ENCODE data around the gene BRD3OS.
A peak's percentile ranks its signal among the peaks of the same experiment; 100 is the strongest.

BRD3OS gene

GRCh38 chr9:134056483-134057306 lies 31.4 kb downstream of the BRD3OS start:
- Histone ChIP-seq H3K4me1 (ENCODE audit: control insufficient read depth, insufficient read depth, low read depth, low read length) (peaks cover 66% of the 10 kb centered on the region), H2BK15ac (ENCODE audit: low read depth, poor library complexity, severe bottlenecking) (no peak overlapping the region), H3K9me3 (ENCODE audit: control insufficient read depth, low read length) (no peaks in the 10 kb centered on the region), H2BK120ac (ENCODE audit: low read depth, low read length) (no peak overlapping the region), H3K27me3 (ENCODE audit: control insufficient read depth in 1 of 2, insufficient read depth in 1 of 2, low read length in 2 of 2) (no peaks in the 10 kb centered on the region), H3K23ac (ENCODE audit: low read length in 2 of 2) (no peak overlapping the region), H2AFZ (ENCODE audit: low read depth, low read length) (no peak overlapping the region), H2BK12ac (ENCODE audit: low read length in 2 of 2) (no peak overlapping the region), H3K4me3 (ENCODE audit: insufficient read depth in 1 of 2, low read depth in 1 of 2, low read length in 2 of 2) (peak overlapping the region in 1 of 2 experiments; percentile 55), H3K4ac (ENCODE audit: low read depth in 1 of 2, low read length in 2 of 2) (no peak overlapping the region), H3K27ac (ENCODE audit: low read length, poor library complexity, severe bottlenecking) (no peak overlapping the region), H3K36me3 (ENCODE audit: control insufficient read depth in 1 of 2, insufficient read depth in 2 of 2, low read depth in 1 of 2, low read length in 2 of 2) (peaks cover 13 to 58% of the 10 kb centered on the region in 2 experiments), H3K14ac (ENCODE audit: low read length in 2 of 2) (no peak overlapping the region), H3K9ac (ENCODE audit: low read length) (peak overlapping the region; percentile 41), H3K4me2 (ENCODE audit: low read length, poor library complexity, severe bottlenecking) (no peak overlapping the region), H4K8ac (ENCODE audit: low read length) (no peak overlapping the region), H2BK5ac (ENCODE audit: low read depth, low read length, poor library complexity, severe bottlenecking) (no peak overlapping the region), H2AK5ac (ENCODE audit: low read length, severe bottlenecking) (no peak overlapping the region), H4K91ac (ENCODE audit: low read length) (no peak overlapping the region), H3K18ac (ENCODE audit: low read depth in 1 of 2, low read length in 2 of 2) (no peak overlapping the region), H3K79me1 (replicated peaks; ENCODE audit: low read length, poor library complexity, severe bottlenecking) (peaks cover 43% of the 10 kb centered on the region)
- 94% methylated on average over 18 of the region's 23 CpGs for WGBS
- no peak for DNase-seq

GRCh38 chr9:134057307-134057657 lies 32.0 kb downstream of the BRD3OS start:
- Histone ChIP-seq H3K4me3 (ENCODE audit: insufficient read depth in 1 of 2, low read depth in 1 of 2, low read length in 2 of 2) (no peak overlapping the region), H4K91ac (ENCODE audit: low read length) (no peak overlapping the region), H3K27ac (ENCODE audit: low read length, poor library complexity, severe bottlenecking) (no peak overlapping the region), H3K14ac (ENCODE audit: low read length in 2 of 2) (no peak overlapping the region), H2AK5ac (ENCODE audit: low read length, severe bottlenecking) (no peak overlapping the region), H3K27me3 (ENCODE audit: control insufficient read depth in 1 of 2, insufficient read depth in 1 of 2, low read length in 2 of 2) (no peaks in the 10 kb centered on the region), H2BK15ac (ENCODE audit: low read depth, poor library complexity, severe bottlenecking) (no peak overlapping the region), H3K9ac (ENCODE audit: low read length) (no peak overlapping the region), H2BK120ac (ENCODE audit: low read depth, low read length) (no peak overlapping the region), H4K8ac (ENCODE audit: low read length) (no peak overlapping the region), H3K4me2 (ENCODE audit: low read length, poor library complexity, severe bottlenecking) (no peak overlapping the region), H3K9me3 (ENCODE audit: control insufficient read depth, low read length) (no peaks in the 10 kb centered on the region), H3K18ac (ENCODE audit: low read depth in 1 of 2, low read length in 2 of 2) (no peak overlapping the region), H3K4ac (ENCODE audit: low read depth in 1 of 2, low read length in 2 of 2) (no peak overlapping the region), H3K79me1 (replicated peaks; ENCODE audit: low read length, poor library complexity, severe bottlenecking) (peaks cover 45% of the 10 kb centered on the region), H2BK5ac (ENCODE audit: low read depth, low read length, poor library complexity, severe bottlenecking) (no peak overlapping the region), H2AFZ (ENCODE audit: low read depth, low read length) (no peak overlapping the region), H3K36me3 (ENCODE audit: control insufficient read depth in 1 of 2, insufficient read depth in 2 of 2, low read depth in 1 of 2, low read length in 2 of 2) (peaks cover 9 to 58% of the 10 kb centered on the region in 2 experiments), H3K4me1 (ENCODE audit: control insufficient read depth, insufficient read depth, low read depth, low read length) (peaks cover 71% of the 10 kb centered on the region), H3K23ac (ENCODE audit: low read length in 2 of 2) (no peak overlapping the region), H2BK12ac (ENCODE audit: low read length in 2 of 2) (no peak overlapping the region)
- DNase-seq, result no peak
- WGBS, result 88% methylated on average over 11 of the region's 13 CpGs

- no peak overlapping the region for H2BK15ac ChIP-seq (ENCODE audit: low read depth, poor library complexity, severe bottlenecking)
- 92% methylated on average over 28 of the region's 28 CpGs for WGBS
- H3K27me3 ChIP-seq (ENCODE audit: control insufficient read depth in 1 of 2, insufficient read depth in 1 of 2, low read length in 2 of 2), result no peaks in the 10 kb centered on the region
- H3K9me3 ChIP-seq (ENCODE audit: control insufficient read depth, low read length), result no peaks in the 10 kb centered on the region
- H3K4ac ChIP-seq (ENCODE audit: low read depth in 1 of 2, low read length in 2 of 2), result no peak overlapping the region
- H3K36me3 ChIP-seq (ENCODE audit: control insufficient read depth in 1 of 2, insufficient read depth in 2 of 2, low read depth in 1 of 2, low read length in 2 of 2), result peaks cover 2 to 58% of the 10 kb centered on the region in 2 experiments
- H4K8ac ChIP-seq (ENCODE audit: low read length), result no peak overlapping the region
- no peak overlapping the region for H3K27ac ChIP-seq (ENCODE audit: low read length, poor library complexity, severe bottlenecking)
- H3K4me1 ChIP-seq (ENCODE audit: control insufficient read depth, insufficient read depth, low read depth, low read length), result peaks cover 77% of the 10 kb centered on the region
- H4K91ac ChIP-seq (ENCODE audit: low read length), result peak overlapping the region; percentile 11
- H2AK5ac ChIP-seq (ENCODE audit: low read length, severe bottlenecking), result no peak overlapping the region
- H3K23ac ChIP-seq (ENCODE audit: low read length in 2 of 2), result no peak overlapping the region
- no peak overlapping the region for H3K14ac ChIP-seq (ENCODE audit: low read length in 2 of 2)
- H3K4me3 ChIP-seq (ENCODE audit: insufficient read depth in 1 of 2, low read depth in 1 of 2, low read length in 2 of 2), result no peak overlapping the region
- H2BK5ac ChIP-seq (ENCODE audit: low read depth, low read length, poor library complexity, severe bottlenecking), result no peak overlapping the region
- no peak overlapping the region for H3K18ac ChIP-seq (ENCODE audit: low read depth in 1 of 2, low read length in 2 of 2)
- DNase-seq, result no peak
- H3K79me1 ChIP-seq (replicated peaks; ENCODE audit: low read length, poor library complexity, severe bottlenecking), result peaks cover 45% of the 10 kb centered on the region
- no peak overlapping the region for H2BK12ac ChIP-seq (ENCODE audit: low read length in 2 of 2)
- no peak overlapping the region for H2AFZ ChIP-seq (ENCODE audit: low read depth, low read length)
- no peak overlapping the region for H2BK120ac ChIP-seq (ENCODE audit: low read depth, low read length)
- H3K9ac ChIP-seq (ENCODE audit: low read length), result no peak overlapping the region
- H3K4me2 ChIP-seq (ENCODE audit: low read length, poor library complexity, severe bottlenecking), result no peak overlapping the region
Observed at GRCh38 chr9:134057751-134058701, 32.7 kb downstream of the BRD3OS start.

GRCh38 chr9:134058716-134059115 lies 33.4 kb downstream of the BRD3OS start:
- H3K4me1 ChIP-seq (ENCODE audit: control insufficient read depth, insufficient read depth, low read depth, low read length), result peaks cover 78% of the 10 kb centered on the region
- DNase-seq, result no peak
- H3K4me2 ChIP-seq (ENCODE audit: low read length, poor library complexity, severe bottlenecking), result no peak overlapping the region
- no peak overlapping the region for H3K18ac ChIP-seq (ENCODE audit: low read depth in 1 of 2, low read length in 2 of 2)
- no peak overlapping the region for H2BK15ac ChIP-seq (ENCODE audit: low read depth, poor library complexity, severe bottlenecking)
- no peak overlapping the region for H3K4ac ChIP-seq (ENCODE audit: low read depth in 1 of 2, low read length in 2 of 2)
- no peak overlapping the region for H2AFZ ChIP-seq (ENCODE audit: low read depth, low read length)
- no peak overlapping the region for H3K9ac ChIP-seq (ENCODE audit: low read length)
- no peak overlapping the region for H2BK5ac ChIP-seq (ENCODE audit: low read depth, low read length, poor library complexity, severe bottlenecking)
- WGBS, result 90% methylated on average over 7 of the region's 7 CpGs
- no peak overlapping the region for H3K4me3 ChIP-seq (ENCODE audit: insufficient read depth in 1 of 2, low read depth in 1 of 2, low read length in 2 of 2)
- no peak overlapping the region for H3K27ac ChIP-seq (ENCODE audit: low read length, poor library complexity, severe bottlenecking)
- H2BK12ac ChIP-seq (ENCODE audit: low read length in 2 of 2), result no peak overlapping the region
- no peak overlapping the region for H4K8ac ChIP-seq (ENCODE audit: low read length)
- peaks cover 0 to 58% of the 10 kb centered on the region in 2 experiments for H3K36me3 ChIP-seq (ENCODE audit: control insufficient read depth in 1 of 2, insufficient read depth in 2 of 2, low read depth in 1 of 2, low read length in 2 of 2)
- no peak overlapping the region for H4K91ac ChIP-seq (ENCODE audit: low read length)
- no peaks in the 10 kb centered on the region for H3K9me3 ChIP-seq (ENCODE audit: control insufficient read depth, low read length)
- H2AK5ac ChIP-seq (ENCODE audit: low read length, severe bottlenecking), result no peak overlapping the region
- H2BK120ac ChIP-seq (ENCODE audit: low read depth, low read length), result no peak overlapping the region
- peaks cover 45% of the 10 kb centered on the region for H3K79me1 ChIP-seq (replicated peaks; ENCODE audit: low read length, poor library complexity, severe bottlenecking)
- no peaks in the 10 kb centered on the region for H3K27me3 ChIP-seq (ENCODE audit: control insufficient read depth in 1 of 2, insufficient read depth in 1 of 2, low read length in 2 of 2)
- no peak overlapping the region for H3K23ac ChIP-seq (ENCODE audit: low read length in 2 of 2)
- H3K14ac ChIP-seq (ENCODE audit: low read length in 2 of 2), result no peak overlapping the region
